Vagina (tissue), 2 donors: ENCODE data around the gene KANK3. TPM values are rescaled to one million over a fixed set of nuclear protein-coding genes. Genes with fewer than 3 reads are reported as not detected.
A peak's percentile ranks its signal among the peaks of the same experiment; 100 is the strongest.
"Not testable (repeated sequence)": the region's sequence is repeated elsewhere in the genome, so short reads cannot be mapped to it uniquely, and the experiment has no call there.

ENCODE experiments used
- DNase-seq, 2 donors: peaks; one replicate each; pipeline ENCODE4 v3.0.0-alpha.2; 2017; ENCODE audit errors: extremely low spot score in 2 of 2
- H3K27ac ChIP-seq: fragments of 200-600 bp; sonication (generic); one replicate; pipeline ENCODE4 v1.5.1; 2019
- H3K27me3 ChIP-seq: fragments of 200-600 bp; sonication (generic); one replicate; pipeline ENCODE4 v1.5.1; 2019
- H3K36me3 ChIP-seq, 2 donors: fragments of 200-600 bp; sonication (generic); one replicate each; pipeline ENCODE4 v1.5.1; 2017 to 2019
- H3K4me1 ChIP-seq: fragments of 200-600 bp; sonication (generic); one replicate; pipeline ENCODE4 v1.5.1; 2019
- H3K4me3 ChIP-seq, 2 donors: fragments of 200-600 bp; sonication (generic); 1 replicate in 1 of 2; 2 replicates in 1 of 2; pipeline ENCODE4 v1.5.1; 2016 to 2019
- H3K9me3 ChIP-seq: fragments of 200-600 bp; sonication (generic); one replicate; pipeline ENCODE4 v1.5.1; 2019
- POLR2A ChIP-seq, 2 donors: fragments of 450-650 bp; IDR thresholded peaks; one replicate each; pipeline ENCODE4 v1.6.1; 2017; ENCODE audit warnings: antibody characterized with exemption in 2 of 2, mild to moderate bottlenecking in 2 of 2, moderate library complexity in 2 of 2
- POLR2AphosphoS5 ChIP-seq, 2 donors: sonication (generic); formaldehyde crosslinking; IDR thresholded peaks; one replicate each; pipeline ENCODE4 v1.9.0; 2017; ENCODE audit warnings: antibody characterized with exemption in 2 of 2, mild to moderate bottlenecking in 2 of 2, low read depth in 1 of 2; ENCODE audit not compliant: insufficient read depth in 1 of 2
- intact Hi-C: fragments of 100-400 bp; cut with DNase I; formaldehyde crosslinking; loops from one replicate; pipeline ENCODE4 v1.15.1; 2023
- total RNA-seq: library from RNA; depleted of rRNA; stranded (reverse); fragments of >200 nt; gene quantifications from one replicate; pipeline ENCODE4 v1.2.3, GENCODE V29; 2016
- TF ChIP-seq, protein P1 (sequence below), 3 experiments: fragments of 450-650 bp in 2 of 3; fragments of 200-600 bp in 1 of 3; sonication (generic) in 1 of 3; IDR thresholded peaks; one replicate each; pipeline ENCODE4 v1.5.1; 2017 to 2019; ENCODE audit warnings: antibody characterized with exemption in 3 of 3, mild to moderate bottlenecking in 2 of 3, moderate library complexity in 2 of 3

Gene KANK3
- total RNA-seq, 1 donor from 2014 or later = 20.9 TPM

DNA sequence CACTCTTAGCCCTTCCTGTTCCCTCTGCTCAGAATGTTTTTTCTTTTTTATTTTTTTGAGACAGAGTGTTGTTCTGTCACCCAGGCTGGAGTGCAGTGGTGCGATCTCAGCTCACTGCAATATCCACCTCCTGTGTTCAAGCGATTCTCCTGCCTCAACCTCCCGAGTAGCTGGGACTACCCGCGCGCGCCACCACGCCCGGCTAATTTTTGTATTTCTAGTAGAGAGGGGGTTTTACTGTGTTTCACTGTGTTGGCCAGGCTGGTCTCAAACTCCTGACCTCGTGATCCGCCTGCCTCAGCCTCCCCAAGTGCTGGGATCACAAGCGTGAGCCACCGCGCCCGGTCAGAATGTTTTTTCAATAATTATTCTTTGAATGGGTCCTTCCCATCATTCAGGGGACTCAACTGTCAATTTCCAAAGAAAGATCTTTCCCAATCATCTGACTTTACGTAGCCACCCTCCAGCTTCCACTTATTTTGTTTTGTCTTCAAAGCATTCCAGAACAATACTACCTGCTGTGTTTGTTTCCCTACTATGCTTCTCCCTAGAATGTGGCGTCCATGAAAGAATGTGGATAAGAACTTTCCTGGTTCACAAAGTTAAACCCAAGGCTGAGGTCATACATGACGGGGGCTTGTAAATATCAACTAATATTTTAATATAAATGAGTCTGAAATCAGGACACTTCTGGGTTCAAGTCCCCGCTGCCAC, 23.1 kb downstream of the KANK3 start:
- peak overlapping the region; percentile 95 for H3K27ac ChIP-seq

DNA sequence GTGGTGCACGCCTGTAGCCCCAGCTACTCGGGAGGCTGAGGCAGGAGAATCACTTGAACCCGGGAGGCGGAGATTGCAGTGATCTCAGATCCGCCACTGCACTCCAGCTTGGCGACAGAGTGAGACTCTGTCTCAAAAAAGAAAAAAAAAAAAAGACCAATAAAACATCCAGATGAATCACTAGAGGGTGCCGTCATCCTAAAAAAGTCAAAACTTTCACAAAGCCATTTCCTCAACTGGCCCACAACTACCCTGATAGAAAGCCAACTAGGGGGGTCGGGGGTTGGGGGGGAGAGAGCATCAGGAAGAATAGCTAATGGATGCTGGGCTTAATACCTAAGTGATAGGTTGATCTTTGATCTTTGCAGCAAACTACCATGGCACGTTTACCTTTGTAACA, 24.2 kb downstream of the KANK3 start:
- H3K27me3 ChIP-seq, H3K4me3 ChIP-seq, DNase-seq, H3K27ac ChIP-seq, intact Hi-C loops, H3K9me3 ChIP-seq: not testable (repeated sequence)
- H3K36me3 ChIP-seq = peaks cover 0 to 35% of the 10 kb centered on the region in 2 donors
- H3K4me1 ChIP-seq = peaks cover 33% of the 10 kb centered on the region

More for the DNA sequence above, 23.1 kb downstream of the KANK3 start:
- TF ChIP-seq, protein P1, sequence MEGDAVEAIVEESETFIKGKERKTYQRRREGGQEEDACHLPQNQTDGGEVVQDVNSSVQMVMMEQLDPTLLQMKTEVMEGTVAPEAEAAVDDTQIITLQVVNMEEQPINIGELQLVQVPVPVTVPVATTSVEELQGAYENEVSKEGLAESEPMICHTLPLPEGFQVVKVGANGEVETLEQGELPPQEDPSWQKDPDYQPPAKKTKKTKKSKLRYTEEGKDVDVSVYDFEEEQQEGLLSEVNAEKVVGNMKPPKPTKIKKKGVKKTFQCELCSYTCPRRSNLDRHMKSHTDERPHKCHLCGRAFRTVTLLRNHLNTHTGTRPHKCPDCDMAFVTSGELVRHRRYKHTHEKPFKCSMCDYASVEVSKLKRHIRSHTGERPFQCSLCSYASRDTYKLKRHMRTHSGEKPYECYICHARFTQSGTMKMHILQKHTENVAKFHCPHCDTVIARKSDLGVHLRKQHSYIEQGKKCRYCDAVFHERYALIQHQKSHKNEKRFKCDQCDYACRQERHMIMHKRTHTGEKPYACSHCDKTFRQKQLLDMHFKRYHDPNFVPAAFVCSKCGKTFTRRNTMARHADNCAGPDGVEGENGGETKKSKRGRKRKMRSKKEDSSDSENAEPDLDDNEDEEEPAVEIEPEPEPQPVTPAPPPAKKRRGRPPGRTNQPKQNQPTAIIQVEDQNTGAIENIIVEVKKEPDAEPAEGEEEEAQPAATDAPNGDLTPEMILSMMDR (IDR thresholded peaks at IDR 0.05) = no peak
- TF ChIP-seq POLR2A (IDR thresholded peaks at IDR 0.05) (no peak), POLR2AphosphoS5 (IDR thresholded peaks at IDR 0.05; ENCODE audit: insufficient read depth in 1 of 2, low read depth in 1 of 2) (no peak)
- Histone ChIP-seq H3K27me3 (no peaks in the 10 kb centered on the region), H3K4me1 (peaks cover 37% of the 10 kb centered on the region), H3K4me3 (peak overlapping the region; percentile 83 to 98), H3K36me3 (peaks cover 0 to 23% of the 10 kb centered on the region in 2 donors), H3K9me3 (no peaks in the 10 kb centered on the region)
- intact Hi-C loops = no loop called here
- DNase-seq = no peak

DNA sequence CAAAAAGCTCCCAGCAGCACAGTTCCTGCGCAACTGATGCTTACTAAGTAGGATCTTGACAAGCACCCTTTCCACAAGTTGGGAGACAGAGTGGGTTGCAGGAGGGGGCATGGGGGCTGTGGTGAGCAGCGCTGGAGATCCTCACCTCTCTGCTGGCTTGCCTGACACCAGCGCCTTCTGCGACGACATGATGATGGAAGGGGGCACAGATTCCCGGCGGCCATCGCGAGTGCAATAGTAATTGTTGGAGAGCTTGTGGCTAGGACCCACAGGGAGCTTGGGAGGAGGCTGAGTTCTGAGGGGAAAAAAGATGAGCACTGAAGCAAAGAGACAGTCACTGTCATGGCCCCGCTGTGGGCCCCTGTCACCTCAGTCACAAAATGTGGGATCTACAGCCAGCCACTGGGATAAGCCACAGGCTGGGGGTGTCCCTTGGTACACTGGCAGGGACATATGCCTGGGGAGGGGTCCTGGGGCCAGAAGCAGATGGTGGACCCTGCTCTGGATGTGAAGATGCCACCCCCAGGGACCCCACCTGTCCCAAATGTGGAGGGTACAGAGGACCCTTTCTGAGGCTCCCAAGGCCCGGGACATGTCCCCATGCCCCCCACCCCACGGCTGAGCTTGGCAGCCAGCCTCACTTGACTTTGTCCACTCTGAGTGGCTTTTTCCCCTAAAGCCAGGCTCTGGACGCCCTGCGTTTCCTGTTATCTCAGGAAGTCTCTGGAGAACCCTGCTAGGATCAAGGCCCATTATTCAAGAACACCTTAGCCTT, 26.5 kb downstream of the KANK3 start:
- no peaks in the 10 kb centered on the region for H3K9me3 ChIP-seq
- H3K27ac ChIP-seq = no peak overlapping the region
- H3K27me3 ChIP-seq = no peaks in the 10 kb centered on the region
- intact Hi-C loops = no loop called here
- TF ChIP-seq, protein P1 (IDR thresholded peaks at IDR 0.05) = no peak
- TF ChIP-seq POLR2A (IDR thresholded peaks at IDR 0.05) (no peak), POLR2AphosphoS5 (IDR thresholded peaks at IDR 0.05; ENCODE audit: insufficient read depth in 1 of 2, low read depth in 1 of 2) (no peak)
- peaks cover 20% of the 10 kb centered on the region for H3K4me1 ChIP-seq
- H3K4me3 ChIP-seq = no peak overlapping the region
- no peak for DNase-seq
- peaks cover 0 to 31% of the 10 kb centered on the region in 2 donors for H3K36me3 ChIP-seq

DNA sequence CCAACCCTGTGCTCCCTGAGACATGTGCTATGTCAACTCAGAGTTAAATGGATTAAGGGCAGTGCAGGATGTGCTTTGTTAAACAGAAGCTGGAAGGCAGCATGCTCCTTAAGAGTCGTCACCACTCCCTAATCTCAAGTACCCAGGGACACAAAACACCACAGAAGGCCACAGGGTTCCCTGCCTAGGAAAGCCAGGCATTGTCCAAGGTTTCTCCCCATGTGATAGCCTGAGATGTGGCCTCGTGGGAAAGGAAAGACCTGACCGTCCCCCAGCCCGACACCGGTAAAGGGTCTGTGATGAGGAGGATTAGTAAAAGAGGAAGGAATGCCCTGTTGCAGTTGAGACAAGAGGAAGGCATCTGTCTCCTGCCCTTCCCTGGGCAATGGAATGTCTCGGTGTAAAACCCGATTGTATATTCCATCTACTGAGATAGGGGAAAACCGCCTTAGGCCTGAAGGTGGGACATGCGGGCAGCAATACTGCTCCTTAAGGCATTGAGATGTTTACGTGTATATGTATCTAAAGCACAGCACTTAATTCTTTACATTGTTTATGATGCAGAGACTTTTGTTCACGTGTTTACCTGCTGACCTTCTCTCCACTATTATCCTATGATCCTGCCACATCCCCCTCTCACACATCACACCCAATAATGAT, 28.0 kb downstream of the KANK3 start:
- Histone ChIP-seq H3K4me1 (peaks cover 14% of the 10 kb centered on the region), H3K36me3 (peaks cover 0 to 43% of the 10 kb centered on the region in 2 donors)
- intact Hi-C loops, H3K27me3 ChIP-seq, DNase-seq, H3K27ac ChIP-seq, H3K9me3 ChIP-seq, H3K4me3 ChIP-seq: not testable (repeated sequence)

DNA sequence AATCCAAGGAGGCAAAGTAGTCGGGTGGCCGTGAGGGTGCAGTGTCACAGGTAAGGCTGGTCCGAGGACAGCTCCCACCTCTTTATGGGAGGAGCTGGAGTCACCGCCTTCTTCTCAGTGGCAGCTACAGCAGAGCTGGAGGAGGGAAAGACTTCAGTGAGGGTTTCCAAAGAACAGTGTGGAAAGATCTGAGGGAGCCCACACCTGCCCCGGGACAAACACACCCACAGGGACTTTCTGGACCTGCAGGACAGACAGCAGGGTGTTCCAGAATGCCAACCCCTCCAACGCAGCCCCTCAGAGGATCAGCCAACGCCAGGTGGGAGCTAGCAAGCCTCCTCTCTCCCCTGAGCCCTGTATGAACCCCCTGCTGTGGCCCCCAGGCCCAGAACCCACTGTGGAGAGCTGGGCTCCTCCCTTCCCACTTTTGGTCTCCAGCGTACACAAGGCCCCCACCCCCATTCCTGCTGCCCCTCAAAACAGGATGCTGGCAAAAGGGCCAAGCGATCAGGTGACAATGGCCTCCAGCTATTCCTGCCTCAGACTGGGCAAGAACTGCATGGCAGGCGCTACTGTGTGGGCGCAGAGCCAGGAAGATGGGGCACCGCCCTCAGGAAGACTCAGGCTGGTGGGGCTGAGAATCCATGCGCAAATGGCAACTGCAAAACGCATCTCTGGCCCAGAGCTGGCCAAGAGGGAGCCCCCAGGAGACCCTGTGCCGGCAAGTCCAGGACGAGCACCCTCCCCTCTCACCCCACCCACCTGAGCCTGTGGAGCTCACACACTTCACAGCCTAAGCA, 31.4 kb downstream of the KANK3 start:
- Histone ChIP-seq H3K27ac (no peak overlapping the region), H3K9me3 (no peaks in the 10 kb centered on the region), H3K4me1 (peaks cover 40% of the 10 kb centered on the region), H3K4me3 (no peak overlapping the region), H3K27me3 (no peaks in the 10 kb centered on the region), H3K36me3 (peaks cover 0 to 52% of the 10 kb centered on the region in 2 donors)
- TF ChIP-seq, protein P1 (IDR thresholded peaks at IDR 0.05) = no peak
- TF ChIP-seq POLR2AphosphoS5 (IDR thresholded peaks at IDR 0.05; ENCODE audit: insufficient read depth in 1 of 2, low read depth in 1 of 2) (no peak), POLR2A (IDR thresholded peaks at IDR 0.05) (no peak)
- DNase-seq = no peak
- intact Hi-C loops = no loop called here
